GM21423 (cell line): ENCODE results near the gene TSC22D1.
"Not testable (repeated sequence)": the region's sequence is repeated elsewhere in the genome, so short reads cannot be mapped to it uniquely, and the experiment has no call there.

ENCODE experiments used
- ATAC-seq: cut with Tn5 transposase; IDR thresholded peaks from one replicate; pipeline ENCODE4 v1.9.1; 2021; ENCODE audit warnings: mild to moderate bottlenecking, moderate library complexity; ENCODE audit not compliant: unreplicated experiment

The TSC22D1 gene

DNA sequence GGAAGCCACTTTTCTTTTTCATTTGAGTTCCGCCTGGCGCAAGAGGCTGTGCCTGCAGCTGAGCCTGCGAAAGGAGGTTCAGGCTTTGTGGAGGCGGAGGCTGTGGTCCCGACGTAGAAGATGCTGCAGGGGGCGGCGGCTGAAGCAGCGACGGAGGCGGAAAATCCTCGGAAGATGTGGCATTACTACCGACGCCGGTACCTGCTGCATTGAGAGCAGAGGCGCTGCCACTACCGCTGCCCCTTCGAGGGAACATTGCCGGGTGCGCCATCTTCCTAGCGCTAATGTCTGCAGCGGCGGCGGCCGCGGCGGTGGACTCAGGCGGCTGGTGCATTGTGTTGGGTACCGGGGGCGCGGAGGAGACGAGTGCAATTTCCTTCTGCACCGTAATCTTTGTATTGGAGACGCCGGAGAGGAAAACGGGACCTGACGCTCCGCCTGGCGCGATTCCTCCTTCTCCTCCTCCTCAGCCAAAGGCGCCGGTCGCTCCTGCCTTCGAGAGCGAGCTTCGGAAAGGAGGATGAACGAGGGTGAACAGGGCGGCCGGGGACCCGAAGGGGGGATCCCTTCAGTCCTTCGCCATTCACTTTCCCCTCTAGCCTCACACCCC, at the start of gene TSC22D1:
TSC22D1 (minus strand) TSS at position 590 of the 610 bp plus-strand sequence; CDS start at position 334, 256 bp downstream.
- no peak for ATAC-seq

DNA sequence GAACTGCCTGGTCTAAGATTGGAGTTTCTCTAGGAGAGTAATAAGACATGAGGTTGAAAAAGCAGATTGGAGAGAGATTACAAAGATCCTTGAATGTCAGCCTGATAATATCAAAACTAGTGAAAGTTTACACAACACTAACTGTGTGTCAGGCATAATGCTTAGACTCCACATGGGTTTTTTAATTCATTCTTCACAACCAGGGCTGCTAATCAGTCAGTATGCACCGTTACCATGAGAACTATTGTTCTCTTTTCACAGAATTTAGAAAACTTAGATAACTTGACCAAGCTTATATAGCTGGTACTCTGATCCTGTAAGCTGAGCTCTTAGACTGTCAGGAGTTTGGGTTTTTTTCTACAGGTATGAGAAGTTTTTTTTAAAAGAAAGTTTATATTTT, 46.6 kb upstream of the TSC22D1 start:
- no peak for ATAC-seq

DNA sequence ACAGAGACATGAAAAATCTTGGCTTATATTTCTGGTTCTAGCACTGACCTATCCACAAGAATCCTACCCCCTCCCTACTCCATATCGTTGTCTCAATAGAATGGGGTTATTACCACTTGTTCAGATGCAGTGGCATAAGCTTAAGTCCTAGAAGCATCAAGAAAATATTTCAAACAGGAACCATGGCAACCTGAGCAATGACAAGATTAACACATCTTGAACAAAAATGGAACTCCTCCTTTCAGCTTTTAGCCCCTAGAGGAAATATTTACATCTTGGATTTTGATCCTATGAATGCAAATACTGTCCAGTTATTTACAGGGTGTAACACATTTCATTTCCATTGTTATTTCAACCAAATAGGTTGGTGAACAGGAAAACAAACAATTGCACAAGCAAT, 46.1 kb upstream of the TSC22D1 start:
- ATAC-seq, result no peak

DNA sequence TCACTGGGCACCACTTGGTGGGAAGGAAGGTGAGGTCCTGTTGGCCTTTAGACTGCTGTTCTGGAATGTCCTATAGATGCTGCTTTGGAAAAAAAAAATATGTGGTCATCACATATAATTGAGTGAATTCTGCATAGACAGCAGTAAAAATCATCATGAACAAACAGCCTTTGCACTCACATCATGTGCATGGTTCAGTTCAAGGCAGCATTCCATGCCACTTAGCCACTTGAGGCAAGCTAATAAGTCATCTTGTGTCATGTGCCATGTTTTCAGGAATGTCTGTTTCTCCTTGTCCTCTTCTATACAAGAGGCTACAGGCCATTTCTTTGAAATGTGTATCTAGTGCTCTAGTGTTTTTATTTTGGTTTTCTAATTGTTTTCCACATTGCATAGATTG, 43.9 kb upstream of the TSC22D1 start:
- no peak for ATAC-seq

DNA sequence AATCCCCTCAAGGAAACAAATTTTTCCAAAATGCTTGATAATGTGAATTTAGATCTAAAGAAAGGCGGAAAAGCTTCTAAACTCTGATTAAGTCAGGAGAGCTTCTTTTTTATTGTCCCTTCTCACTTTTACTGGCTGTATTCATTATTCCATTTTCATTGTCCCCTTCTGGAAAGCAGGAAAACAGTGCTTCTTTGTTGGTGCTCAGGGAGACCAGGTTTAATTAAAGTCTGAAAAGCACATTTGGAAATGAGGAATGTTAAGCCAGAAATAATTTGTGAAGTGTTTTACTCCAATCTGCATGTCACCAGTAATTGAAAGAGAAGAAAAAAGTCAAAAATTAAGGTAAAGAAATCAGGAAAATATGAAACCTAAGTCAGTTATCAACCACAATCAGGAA, 43.5 kb upstream of the TSC22D1 start:
- no peak for ATAC-seq

DNA sequence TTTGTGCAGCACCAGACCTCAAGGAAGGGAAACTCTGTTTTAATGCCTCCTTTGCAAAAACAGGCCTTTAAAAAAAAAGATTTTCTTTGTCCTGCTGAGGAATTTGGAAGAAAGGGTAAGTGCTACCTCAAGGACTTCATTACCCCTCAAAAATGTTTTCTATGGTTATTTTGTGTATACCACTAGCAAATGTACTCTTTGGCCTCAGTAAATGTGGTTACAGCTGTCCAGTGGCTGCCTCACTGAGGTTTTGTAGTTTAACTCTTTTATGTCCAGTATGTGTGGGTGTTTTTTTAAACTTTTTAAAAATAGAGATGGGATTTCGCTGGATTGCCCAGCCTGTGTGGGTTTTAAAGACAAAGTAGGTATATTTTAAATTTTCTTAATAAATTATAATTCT, 42.2 kb upstream of the TSC22D1 start:
- ATAC-seq, result no peak

DNA sequence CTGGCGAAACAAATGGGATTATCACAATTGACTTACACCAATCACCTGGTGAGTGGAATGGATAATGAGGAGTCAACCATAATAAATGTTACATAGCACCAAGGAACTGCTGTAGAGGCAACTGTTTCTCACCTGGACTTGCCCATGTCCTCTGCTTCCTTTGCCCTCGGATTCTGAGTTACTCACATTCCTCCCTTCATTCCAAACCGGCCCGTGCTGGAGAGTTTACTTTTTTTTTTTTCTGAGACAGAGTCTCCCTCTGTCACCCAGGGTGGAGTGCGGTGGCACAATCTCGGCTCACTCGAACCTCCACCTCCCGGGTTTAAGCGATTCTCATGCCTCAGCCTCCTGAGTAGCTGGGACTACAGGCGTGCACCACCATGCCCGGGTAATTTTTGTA, 41.5 kb upstream of the TSC22D1 start:
- no peak for ATAC-seq

DNA sequence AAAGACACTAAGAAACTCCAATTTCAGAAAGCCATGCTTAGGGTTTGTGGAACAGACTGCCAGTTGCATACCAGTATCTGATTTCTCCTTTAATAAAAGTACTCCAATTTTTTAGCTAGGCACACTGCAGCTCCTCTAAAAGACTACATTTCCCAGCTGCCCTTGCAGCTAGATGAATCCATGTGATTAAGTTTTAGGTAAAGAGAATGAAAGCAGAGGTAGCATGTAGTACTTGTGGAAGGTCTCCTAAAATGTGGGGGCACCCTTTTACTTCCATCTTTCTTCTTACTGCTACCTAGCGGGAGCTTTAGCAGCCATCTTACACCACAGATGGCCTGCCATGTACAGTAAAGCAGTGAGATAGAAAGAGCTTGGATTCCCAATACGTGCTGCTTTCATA, 33.0 kb upstream of the TSC22D1 start:
- ATAC-seq, result no peak

DNA sequence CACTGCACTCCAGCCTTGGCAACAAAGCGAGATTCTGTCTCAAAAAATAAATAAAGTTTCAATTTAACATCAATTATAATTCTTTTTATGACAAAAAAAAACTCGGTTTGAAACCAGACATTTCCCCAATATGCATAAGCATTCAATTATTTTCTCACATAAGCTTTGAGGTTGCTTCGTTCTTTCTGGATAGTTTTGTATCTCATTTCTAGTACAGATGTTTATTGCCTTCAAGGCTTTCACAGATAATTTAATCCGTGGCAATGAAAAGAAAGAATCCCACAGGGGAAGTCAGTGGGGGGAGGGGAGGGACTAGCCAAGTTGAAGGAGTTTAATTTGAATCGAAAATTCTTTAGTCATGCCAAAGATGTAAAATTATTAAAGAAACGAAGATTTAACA, 29.6 kb upstream of the TSC22D1 start:
- ATAC-seq, result no peak

DNA sequence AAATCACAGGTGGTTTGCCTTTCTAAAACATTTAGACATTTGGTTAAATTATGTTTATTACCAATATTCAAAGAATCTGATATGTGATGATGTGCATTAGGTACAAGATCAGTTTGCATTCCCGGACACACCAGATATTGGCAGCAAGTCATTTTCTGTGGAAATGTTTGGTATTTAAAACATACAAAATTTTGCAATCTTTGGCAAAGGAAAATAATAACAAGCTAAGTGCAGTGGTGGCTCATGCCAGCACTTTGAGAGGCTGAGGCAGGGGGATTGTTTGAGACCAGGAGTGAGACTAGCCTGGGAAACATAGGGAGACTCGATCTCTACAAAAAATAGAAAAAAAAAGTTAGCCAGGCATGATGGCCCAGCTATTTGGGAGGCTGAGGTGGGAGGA, 29.1 kb upstream of the TSC22D1 start:
- no peak for ATAC-seq

DNA sequence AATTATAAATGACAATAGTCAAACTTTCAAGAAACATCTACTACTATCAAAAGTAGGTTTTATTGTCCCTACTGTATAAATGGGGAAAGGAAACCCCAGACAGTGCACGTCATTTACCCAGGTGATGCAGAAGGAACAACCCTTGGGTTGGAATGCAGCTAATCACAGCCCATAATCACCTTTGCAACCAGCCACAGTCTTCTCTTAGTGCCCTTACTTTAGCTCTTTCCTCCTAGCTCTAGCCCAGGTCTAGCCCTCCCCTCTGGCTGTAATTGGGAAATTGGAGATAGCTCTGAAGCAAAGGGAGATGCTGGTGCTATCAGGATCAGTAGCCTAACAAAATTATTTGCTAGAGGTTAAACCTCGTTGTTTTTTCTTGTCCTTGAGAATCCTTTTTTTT, 25.5 kb upstream of the TSC22D1 start:
- no peak for ATAC-seq

DNA sequence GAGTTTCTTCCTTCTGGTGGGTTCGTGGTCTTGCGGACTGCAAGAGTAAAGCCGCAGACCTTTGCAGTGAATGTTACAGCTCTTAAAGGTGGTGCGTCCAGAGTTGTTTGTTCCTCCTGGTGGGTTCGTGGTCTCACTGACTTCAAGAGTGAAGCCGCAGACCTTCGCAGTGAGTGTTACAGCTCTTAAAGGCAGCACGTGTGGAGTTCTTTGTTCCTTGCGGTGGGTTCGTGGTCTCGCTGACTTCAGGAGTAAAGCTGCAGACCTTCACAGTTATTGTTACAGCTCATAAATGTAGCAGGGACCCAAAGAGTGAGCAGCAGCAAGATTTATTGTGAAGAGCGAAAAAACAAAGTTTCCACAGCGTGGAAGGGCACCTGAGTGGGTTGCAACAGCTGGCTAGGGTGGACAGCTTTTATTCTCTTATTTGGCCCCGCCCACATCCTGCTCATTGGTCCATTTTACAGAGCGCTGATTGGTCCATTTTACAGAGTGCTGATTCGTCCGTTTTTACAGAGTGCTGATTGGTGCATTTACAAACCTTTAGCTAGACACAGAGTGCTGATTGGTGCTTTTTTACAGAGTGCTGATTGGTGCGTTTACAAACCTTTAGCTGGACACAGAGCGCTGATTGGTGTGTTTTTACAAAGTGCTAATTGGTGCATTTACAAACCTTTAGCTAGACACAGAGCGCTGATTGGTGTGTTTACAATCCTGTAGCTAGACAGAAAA, 17.9 kb upstream of the TSC22D1 start:
- not testable (repeated sequence) for ATAC-seq

DNA sequence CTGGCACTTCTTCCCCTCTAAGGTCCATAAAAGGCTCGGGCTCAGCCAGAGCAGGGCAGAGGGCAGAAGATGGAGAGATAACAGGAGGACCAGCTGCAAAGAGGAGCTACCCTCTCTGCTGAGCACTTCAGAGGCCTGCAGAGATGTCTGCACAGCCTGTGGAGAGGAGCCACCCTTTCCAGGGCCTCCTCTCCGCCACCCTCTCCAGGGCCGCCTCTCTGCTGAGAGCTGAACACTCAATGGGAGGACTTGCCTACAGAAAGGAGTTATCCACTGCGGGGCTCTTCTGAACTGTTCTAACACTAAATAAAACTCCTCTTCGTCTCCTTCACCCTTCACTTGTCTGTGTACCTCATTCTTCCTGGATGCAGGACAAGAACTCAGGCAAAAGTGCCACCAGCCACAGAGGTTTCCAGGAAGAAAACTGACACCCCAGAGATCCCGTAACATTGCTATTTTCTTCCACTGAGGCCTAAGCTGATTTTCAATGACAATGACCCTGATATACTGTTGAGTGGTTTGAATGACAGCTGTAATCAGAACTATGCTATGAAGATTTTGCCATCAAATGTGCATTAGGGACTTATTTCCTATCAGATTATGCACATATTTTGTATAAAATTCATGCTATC, 16.2 kb upstream of the TSC22D1 start:
- no peak for ATAC-seq

DNA sequence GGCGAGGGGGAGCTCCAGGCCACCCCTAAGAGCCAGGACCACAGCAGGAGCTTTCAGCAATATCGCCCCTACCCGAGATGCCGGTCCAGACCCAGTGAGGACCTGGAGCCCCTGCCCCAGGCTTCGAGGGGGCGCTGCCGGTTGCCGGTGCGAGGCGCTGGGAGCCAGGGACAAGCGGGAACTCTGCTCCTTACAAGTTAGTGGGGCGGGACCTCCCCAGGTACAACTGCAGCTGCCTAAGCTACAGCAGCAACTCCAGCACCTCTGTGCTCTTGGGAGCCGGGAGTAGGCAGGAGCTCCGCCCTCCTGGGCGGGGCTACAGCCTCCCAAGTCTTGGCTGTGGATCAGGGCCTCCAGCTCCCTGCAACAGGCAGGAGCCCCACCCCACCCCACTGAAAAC, 15.2 kb upstream of the TSC22D1 start:
- no peak for ATAC-seq

DNA sequence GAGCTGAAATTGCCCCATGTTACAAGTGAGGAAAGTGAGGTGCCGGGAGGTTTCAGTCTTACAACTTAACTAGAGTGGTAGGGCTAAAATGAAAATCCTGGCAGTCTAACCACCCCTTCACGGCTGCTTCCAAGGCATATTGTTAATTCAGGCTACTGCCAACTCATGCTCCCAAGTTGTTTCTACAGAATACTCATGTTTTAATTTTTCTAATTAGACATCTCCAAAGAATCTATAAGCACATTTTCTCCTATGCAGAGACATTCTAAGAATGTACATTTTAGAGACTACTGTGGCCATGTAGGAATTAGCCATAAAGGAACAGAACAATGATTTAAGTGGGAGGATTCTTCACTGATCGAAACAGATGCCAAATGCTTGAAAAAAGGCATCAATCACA, 7.0 kb upstream of the TSC22D1 start:
- no peak for ATAC-seq

DNA sequence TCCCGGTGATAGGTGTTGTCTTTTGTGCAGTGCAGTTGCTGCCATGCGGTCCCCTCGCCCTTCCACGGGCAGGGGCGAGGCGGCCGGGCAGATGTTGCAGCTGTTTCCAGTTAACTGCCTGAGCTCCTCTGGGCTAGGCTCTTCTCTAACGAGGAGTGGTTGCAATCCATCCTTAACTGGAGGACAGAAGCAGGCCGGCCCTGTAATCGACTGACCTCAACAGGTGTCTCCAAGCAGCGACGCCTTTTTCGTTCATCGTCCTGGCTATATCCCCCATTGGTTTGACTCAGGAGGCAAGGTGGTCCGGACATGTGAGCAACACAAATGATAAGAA, 1.9 kb upstream of the TSC22D1 start:
- ATAC-seq, result no peak

DNA sequence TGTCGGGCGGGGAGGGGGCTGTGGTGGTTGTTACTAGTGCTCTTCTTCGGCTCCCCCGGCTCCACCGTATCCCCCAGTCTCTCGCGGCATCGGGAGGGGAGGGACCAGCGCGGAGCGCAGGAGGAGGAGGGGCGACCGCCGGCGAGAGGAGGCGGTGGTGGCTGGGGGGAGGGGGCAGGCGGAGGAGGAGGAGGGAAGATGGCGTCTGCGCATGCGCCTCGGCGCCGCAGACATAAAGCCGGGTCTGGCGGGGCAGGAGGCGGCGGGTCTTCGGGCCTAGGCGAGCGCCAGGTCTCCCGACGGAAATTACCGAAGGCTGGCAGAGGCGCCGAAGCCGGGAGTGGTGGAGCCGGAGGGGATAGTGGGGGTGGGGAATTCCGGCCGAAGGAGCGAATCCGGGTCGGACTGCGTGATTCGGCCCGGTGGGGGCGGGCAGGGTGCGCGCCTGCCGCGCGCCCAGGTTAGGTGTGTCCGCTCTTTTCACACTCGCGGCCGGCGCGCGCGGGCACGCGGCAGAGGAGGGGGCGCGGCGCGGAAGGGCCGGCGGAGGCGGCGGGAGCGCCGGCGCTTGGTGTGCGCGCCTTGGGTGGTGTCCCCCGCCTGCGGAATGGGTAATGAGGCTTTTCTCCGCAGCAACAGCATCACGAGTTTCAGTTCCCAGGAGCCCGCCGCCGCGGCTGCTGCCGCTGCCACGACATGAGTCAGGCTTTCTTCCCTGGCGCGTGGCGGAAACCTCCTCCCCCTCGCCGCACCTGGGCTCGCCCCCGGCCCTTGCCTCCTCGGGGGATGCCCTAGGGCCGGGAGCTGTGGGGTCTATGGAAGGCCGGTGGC, 1.3 kb upstream of the TSC22D1 start:
- ATAC-seq, result peak; percentile 66

DNA sequence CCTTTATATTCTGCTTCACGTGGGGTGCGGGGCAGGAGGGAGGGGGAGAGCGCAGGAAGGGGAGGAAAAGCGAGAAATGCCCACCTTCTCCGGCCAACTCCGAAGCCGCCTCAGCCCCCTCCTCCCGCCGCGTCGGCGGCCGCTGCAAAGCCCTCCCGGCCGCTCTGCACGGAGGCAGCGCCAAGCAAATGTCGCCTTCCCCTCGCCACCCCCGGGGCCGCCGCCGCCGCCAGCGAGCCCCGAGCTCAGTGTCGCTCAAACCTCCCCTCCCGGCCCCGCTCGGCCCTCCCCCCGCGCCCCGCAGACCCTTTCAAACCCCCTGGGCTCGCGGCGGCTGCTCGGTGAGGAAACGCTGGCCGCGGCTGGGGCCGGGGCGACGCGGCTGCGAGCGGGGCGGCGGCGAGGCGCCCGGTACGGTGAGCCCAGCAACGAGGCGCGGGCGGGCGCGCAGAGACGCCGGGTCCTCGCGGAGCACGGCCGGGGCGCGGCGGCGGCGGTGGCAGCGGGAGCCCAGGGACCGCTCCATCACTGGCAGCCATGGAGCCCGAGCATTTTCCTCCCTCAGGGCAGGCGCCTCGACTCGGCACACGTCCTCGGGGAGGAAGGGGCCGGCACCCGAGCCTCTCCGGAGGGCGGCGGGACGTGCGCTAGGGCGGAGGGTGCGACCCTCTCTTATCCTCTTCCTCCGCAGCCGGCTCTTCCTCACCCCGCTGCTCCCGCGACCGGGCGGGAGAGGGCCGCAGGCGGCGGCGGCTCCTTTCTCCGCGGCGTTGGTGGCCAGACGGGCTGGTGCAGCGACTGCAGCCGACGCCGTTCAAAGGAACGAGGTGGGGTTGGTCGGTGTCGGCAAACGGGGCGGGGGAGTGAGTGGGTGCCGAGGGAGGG, 463 bp upstream of the TSC22D1 start:
- peak; percentile 29 for ATAC-seq

DNA sequence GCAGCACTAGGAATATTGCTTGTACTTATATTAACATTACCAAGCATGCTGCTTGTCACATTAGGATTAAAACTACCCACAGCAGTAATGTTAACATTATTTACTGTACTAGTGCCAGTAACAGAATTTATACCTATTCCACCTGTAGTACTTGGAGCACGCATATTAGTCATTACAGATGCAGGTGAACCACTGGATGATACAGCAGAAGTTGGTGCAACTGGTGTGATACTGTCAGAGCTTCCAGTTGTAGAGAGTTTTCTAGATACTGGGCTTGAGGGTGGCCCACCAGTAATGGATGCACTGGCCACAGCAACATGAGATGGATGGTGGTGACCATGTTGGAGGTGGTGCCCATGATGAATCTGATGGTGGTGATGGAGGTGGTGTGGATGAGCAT, 1.1 kb downstream of the TSC22D1 start:
- ATAC-seq, result no peak

DNA sequence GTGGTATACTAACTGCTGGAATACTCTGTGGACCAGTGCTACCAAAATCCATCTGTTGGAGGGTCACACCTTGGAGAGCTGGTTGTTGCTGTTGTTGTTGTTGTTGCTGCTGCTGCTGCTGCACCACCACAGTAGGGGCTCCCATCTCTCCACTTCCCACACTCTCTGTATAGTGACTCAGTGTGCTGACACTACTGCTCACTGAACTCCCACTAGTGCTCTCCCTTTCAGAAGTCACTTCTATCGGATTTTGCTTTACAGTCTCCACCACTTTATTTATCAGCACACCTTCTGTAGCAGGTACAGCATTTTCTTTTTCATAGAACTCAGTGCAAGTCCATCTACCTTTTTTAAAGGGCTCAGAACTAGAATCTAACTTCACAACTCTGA, 1.7 kb downstream of the TSC22D1 start:
- no peak for ATAC-seq
